NCI-H2196 (cell line): ENCODE data around the gene ADAMTS20.

Experiments used
- DNase-seq: peaks from one replicate; lab custom pipeline; 2025; ENCODE audit not compliant: unreplicated experiment; lab: John Stamatoyannopoulos, UW

Gene ADAMTS20

DNA sequence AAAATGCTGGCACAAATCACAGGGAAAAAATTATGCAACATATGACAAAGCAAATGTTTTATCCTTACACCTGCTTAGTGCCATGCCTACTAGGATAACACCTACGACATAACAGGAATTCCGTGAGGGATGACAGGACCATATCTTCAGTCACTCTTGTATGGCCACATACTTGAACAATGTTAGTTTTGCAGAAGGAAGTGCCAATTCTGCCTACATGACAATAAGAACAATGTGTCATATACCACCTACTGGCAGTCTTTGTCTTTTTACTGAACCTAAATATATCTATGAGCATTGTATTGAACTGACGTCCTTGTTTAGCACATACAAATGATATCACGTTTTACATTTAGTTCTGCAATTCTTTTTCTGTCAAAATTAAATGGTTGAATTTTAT is 234.0 kb downstream of the ADAMTS20 start:
- no peak for DNase-seq

DNA sequence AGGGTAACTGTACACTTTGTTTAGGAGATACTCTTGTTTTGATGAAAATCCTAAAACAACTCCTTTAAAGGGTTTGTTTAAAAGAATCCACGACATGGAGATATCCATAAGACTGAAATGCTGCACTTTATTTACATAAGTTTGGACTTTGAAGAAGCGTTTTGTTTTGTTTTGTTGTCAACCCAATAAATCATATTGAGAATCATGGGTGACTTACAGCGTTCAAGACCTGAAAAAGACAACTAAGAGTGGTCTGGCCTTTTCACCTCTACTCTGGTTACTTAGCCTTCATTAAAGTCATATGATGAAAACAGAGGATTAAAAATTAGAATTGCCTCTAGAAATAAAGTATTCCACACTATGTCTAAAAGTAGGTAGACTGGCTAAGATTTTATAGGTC is 234.8 kb downstream of the ADAMTS20 start:
- DNase-seq, result no peak

DNA sequence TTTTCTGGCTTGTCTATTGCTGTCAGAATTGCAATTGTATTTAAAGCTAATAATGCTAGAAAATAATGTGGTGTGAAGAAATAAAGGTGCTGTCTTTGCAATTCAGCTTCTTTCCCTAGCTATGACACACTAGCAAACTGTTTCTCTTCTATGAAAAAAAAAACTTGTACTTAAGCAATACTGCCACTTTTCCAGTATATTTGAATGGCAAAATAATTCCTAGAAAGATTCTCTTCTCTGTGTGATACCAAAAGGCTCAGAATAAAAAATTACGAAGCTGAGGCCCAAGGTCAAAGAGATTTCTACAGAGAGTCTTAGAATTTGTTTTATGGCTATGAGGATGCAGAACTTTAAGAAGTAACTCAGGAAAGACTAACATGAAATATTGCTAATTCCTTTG is 235.5 kb downstream of the ADAMTS20 start:
- DNase-seq, result no peak

- DNase-seq, result no peak
Measured at GRCh38 chr12:43315961-43316360, 236.0 kb downstream of the ADAMTS20 start.

DNA sequence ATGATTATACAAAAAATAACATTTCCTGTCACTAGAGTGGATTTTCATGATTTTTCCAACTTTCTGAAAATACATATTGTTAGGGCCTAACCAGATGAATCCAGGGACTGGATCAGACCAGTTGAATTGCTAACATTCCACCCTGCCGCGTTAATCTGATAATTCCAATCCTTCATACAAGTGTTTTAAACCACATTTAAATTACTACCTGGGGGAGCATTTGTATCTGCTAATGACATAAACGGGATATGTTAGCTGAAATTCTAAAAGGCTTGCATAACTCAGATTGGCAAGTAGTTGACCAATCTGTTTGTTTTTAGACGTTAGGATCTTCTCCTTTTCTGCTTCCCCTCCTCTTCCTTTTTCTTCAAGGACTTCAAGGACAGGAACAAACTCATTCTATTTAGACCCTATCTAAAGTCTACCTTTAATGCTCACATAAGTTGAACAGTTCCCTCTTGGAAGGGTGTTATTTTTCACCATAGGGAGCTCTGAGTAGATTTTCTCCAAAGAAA is 239.0 kb downstream of the ADAMTS20 start:
- DNase-seq, result no peak

DNA sequence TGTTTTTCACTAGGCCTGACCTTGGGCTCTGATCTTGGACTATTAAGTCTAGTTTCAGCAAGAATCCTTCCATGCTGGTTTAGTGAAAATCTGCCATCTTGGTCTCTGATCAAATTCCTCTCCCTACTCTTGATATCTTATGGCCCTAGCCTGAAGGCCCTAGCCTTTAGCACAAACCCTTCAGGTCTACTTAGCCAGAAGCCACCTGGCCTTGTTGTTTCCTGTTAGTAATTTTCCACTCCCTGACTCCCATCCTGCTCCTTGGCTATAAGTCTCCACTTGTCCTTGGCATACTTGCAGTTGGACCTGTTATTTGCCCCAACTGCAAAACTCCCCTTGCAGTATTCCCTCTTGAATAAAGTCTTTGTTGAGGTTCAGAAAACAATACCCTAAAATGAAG is 241.4 kb downstream of the ADAMTS20 start:
- no peak for DNase-seq

DNA sequence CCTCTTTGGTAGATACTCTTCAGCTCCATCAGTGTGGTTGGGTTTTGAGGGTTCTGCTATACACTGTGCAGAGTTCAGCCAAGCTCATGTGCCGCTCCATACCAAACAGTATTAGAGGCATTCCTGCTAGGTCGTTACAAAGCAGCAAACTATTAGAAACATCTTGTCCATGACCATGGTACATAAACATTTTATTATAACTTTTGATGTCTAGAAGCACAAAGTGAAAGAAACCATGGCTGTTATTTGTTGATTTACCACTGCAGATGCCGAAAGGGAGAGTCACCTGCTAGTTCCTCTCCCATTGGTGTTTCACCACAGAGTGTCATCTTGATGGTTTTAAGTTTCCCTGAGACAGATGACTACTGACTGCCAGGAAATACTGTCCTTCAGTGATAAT is 242.0 kb downstream of the ADAMTS20 start:
- no peak for DNase-seq

DNA sequence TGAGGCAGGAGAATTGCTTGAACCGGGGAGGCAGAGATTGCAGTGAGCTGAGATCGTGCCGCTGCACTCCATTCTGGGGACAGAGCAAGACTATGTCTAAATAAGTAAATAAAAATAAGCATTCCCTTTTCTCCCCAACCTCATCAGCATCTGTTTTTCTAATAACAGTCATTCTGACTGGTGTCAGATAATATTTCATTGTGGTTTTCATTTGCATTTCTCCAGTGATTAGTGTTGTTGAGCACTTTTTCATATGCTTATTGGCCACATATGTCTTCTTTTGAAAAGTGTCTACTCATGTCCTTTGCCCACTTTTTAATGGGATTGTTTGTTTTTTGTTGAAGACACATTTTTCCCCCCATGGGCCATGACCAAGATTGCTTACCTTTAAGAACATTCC is 243.2 kb downstream of the ADAMTS20 start:
- no peak for DNase-seq

DNA sequence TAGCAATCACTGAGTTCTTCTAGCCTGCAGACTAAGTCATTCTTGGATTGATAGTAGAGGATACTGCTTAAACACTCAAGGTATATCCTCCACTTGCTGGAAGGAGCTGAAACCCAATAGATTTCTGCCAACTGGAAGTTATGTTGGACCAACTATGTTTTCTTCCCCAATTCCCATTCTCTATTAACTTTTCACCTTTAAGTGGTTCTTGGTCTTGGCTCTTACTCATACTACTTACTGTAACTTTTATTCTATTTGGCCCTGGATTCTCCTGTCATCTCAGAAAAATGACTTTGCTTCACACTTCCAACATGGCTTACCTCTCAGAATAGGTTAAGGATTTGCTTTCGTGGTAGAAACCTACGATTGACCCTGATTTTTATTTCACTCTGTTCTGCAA is 244.9 kb downstream of the ADAMTS20 start:
- DNase-seq, result no peak

DNA sequence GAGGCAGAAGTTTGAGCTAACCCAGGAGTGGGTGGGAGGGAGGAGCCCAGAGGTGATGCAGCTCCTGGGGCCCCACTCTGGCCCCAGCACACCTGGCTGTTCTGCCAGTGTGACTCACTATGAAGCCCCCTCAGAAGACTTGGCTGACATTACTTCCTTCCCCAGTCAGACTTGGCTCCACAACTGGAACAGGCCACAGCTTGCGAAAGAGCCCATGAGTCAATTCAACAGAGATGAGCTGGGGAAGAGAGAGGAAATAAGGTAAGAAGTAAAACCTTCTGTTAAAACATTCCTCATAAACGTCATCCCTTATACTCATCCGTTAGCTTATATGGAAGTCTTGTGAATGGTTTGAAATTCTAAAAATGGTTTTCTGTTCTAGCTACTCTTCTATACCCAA is 245.9 kb downstream of the ADAMTS20 start:
- DNase-seq, result no peak

DNA sequence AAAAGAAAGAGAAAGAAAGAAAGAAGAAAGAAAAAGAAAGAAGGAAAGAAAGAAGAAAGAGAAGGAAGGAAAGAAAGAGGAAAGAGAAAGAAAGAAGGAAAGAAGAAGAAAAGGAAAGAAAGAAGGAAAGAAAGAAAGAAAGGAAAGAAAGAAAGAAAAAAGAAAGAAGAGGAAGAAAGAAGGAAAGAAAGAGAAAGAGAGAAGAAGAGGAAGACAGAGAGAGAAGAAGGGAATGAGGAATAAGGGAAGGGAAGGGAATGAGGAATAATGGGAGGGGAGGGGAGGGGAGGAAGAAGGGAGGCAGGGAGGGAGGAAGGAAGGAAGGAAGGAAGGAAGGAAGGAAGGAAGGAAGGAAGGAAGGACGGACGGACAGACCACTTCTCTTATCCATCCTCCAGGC is 246.9 kb downstream of the ADAMTS20 start:
- no peak for DNase-seq
